HG03439 (cell line): ENCODE measurements around the gene SCAI.

Source experiments
- ATAC-seq: cut with Tn5 transposase; IDR thresholded peaks from one replicate; pipeline ENCODE4 v1.9.1; 2021; ENCODE audit warnings: mild to moderate bottlenecking, moderate library complexity; ENCODE audit not compliant: unreplicated experiment

Gene SCAI

GRCh38 chr9:124894035-124894740, 249.1 kb downstream of the SCAI start:
- no peak for ATAC-seq
